Measurements from ENCODE around the gene LIN52.

The LIN52 gene

GRCh38 chr14:74169906-74170305 lies 85.2 kb downstream of the LIN52 start:
- Histone ChIP-seq H3K4me3 (no peak overlapping the region), H3K36me3 (no peaks in the 10 kb centered on the region), H3K9ac (no peak overlapping the region), H3K4me2 (no peak overlapping the region), H3K27me3 (no peaks in the 10 kb centered on the region), H4K20me1 (no peaks in the 10 kb centered on the region), H3K9me3 (no peaks in the 10 kb centered on the region), H3K27ac (no peak overlapping the region), H3K4me1 (no peaks in the 10 kb centered on the region)
- TF ChIP-seq Cebpa-rat (IDR thresholded peaks at IDR 0.05) = no peak

GRCh38 chr14:74176400-74176793 lies 91.6 kb downstream of the LIN52 start:
- no peaks in the 10 kb centered on the region for H4K20me1 ChIP-seq

GRCh38 chr14:74179856-74180255 lies 95.1 kb downstream of the LIN52 start:
- Histone ChIP-seq H3K36me3 (no peaks in the 10 kb centered on the region), H3K4me2 (no peak overlapping the region), H3K9ac (no peak overlapping the region), H4K20me1 (no peaks in the 10 kb centered on the region), H3K4me3 (no peak overlapping the region), H3K4me1 (no peaks in the 10 kb centered on the region), H3K9me3 (no peaks in the 10 kb centered on the region), H3K27me3 (no peaks in the 10 kb centered on the region), H3K27ac (no peak overlapping the region)
- no peak for TF ChIP-seq Cebpa-rat (IDR thresholded peaks at IDR 0.05)

More at GRCh38 chr14:74176400-74176793, 91.6 kb downstream of the LIN52 start:
- H3K4me2 ChIP-seq = no peak overlapping the region
- H3K36me3 ChIP-seq = no peaks in the 10 kb centered on the region
- H3K9me3 ChIP-seq = no peaks in the 10 kb centered on the region
- no peak for TF ChIP-seq Cebpa-rat (IDR thresholded peaks at IDR 0.05)
- no peak overlapping the region for H3K4me3 ChIP-seq
- no peak overlapping the region for H3K27ac ChIP-seq
- no peaks in the 10 kb centered on the region for H3K4me1 ChIP-seq
- H3K27me3 ChIP-seq = no peaks in the 10 kb centered on the region
- H3K9ac ChIP-seq = no peak overlapping the region

- TF ChIP-seq Cebpa-rat (IDR thresholded peaks at IDR 0.05) = no peak
- Histone ChIP-seq H4K20me1 (no peaks in the 10 kb centered on the region), H3K9ac (no peak overlapping the region)
These were observed 106.3 kb downstream of the LIN52 start for GRCh38 chr14:74190927-74191575.

GRCh38 chr14:74194506-74195274 lies 109.9 kb downstream of the LIN52 start:
- no peaks in the 10 kb centered on the region for H4K20me1 ChIP-seq
- H3K4me2 ChIP-seq = no peak overlapping the region
- H3K36me3 ChIP-seq = peaks cover 16% of the 10 kb centered on the region
- H3K27me3 ChIP-seq = no peaks in the 10 kb centered on the region
- H3K4me1 ChIP-seq = no peaks in the 10 kb centered on the region
- TF ChIP-seq Cebpa-rat (IDR thresholded peaks at IDR 0.05) = no peak
- H3K27ac ChIP-seq = no peak overlapping the region
- no peaks in the 10 kb centered on the region for H3K9me3 ChIP-seq
- no peak overlapping the region for H3K9ac ChIP-seq
- no peak overlapping the region for H3K4me3 ChIP-seq

More at GRCh38 chr14:74190927-74191575, 106.3 kb downstream of the LIN52 start:
- no peaks in the 10 kb centered on the region for H3K9me3 ChIP-seq
- H3K27ac ChIP-seq = no peak overlapping the region
- peaks cover 6% of the 10 kb centered on the region; the same call in 1 of the 2 replicates for H3K36me3 ChIP-seq
- no peaks in the 10 kb centered on the region for H3K4me1 ChIP-seq
- no peak overlapping the region for H3K4me2 ChIP-seq
- H3K4me3 ChIP-seq = no peak overlapping the region
- no peaks in the 10 kb centered on the region for H3K27me3 ChIP-seq

GRCh38 chr14:74195623-74196022 lies 110.9 kb downstream of the LIN52 start:
- H3K4me1 ChIP-seq = no peaks in the 10 kb centered on the region
- H4K20me1 ChIP-seq = no peaks in the 10 kb centered on the region
- H3K4me2 ChIP-seq = no peak overlapping the region
- no peaks in the 10 kb centered on the region for H3K9me3 ChIP-seq
- H3K27ac ChIP-seq = no peak overlapping the region
- no peaks in the 10 kb centered on the region for H3K27me3 ChIP-seq
- peaks cover 19% of the 10 kb centered on the region for H3K36me3 ChIP-seq
- H3K9ac ChIP-seq = no peak overlapping the region
- no peak overlapping the region for H3K4me3 ChIP-seq
- no peak for TF ChIP-seq Cebpa-rat (IDR thresholded peaks at IDR 0.05)

- Histone ChIP-seq H3K9ac (no peak overlapping the region), H3K9me3 (no peaks in the 10 kb centered on the region), H3K4me2 (no peak overlapping the region), H3K27me3 (no peaks in the 10 kb centered on the region), H3K4me1 (no peaks in the 10 kb centered on the region), H4K20me1 (no peaks in the 10 kb centered on the region), H3K36me3 (peaks cover 23% of the 10 kb centered on the region), H3K4me3 (no peak overlapping the region), H3K27ac (no peak overlapping the region)
- TF ChIP-seq Cebpa-rat (IDR thresholded peaks at IDR 0.05) = no peak
These were observed 113.9 kb downstream of the LIN52 start for GRCh38 chr14:74198441-74199234.

- H3K27me3 ChIP-seq = no peaks in the 10 kb centered on the region
- H3K9me3 ChIP-seq = no peaks in the 10 kb centered on the region
- no peaks in the 10 kb centered on the region for H4K20me1 ChIP-seq
- peaks cover 23% of the 10 kb centered on the region for H3K36me3 ChIP-seq
- no peak overlapping the region for H3K4me2 ChIP-seq
- no peaks in the 10 kb centered on the region for H3K4me1 ChIP-seq
- no peak overlapping the region for H3K4me3 ChIP-seq
- TF ChIP-seq Cebpa-rat (IDR thresholded peaks at IDR 0.05) = no peak
- H3K27ac ChIP-seq = no peak overlapping the region
- H3K9ac ChIP-seq = no peak overlapping the region
These were observed 117.4 kb downstream of the LIN52 start for GRCh38 chr14:74202113-74202512.

GRCh38 chr14:74203639-74204038 lies 118.9 kb downstream of the LIN52 start:
- Histone ChIP-seq H3K4me2 (no peak overlapping the region), H3K4me1 (no peaks in the 10 kb centered on the region), H3K9me3 (no peaks in the 10 kb centered on the region), H3K27ac (no peak overlapping the region), H3K36me3 (peaks cover 23% of the 10 kb centered on the region), H3K9ac (no peak overlapping the region), H4K20me1 (no peaks in the 10 kb centered on the region), H3K27me3 (no peaks in the 10 kb centered on the region), H3K4me3 (no peak overlapping the region)
- no peak for TF ChIP-seq Cebpa-rat (IDR thresholded peaks at IDR 0.05)

- Histone ChIP-seq H3K4me2 (no peak overlapping the region), H3K27ac (no peak overlapping the region), H4K20me1 (no peaks in the 10 kb centered on the region), H3K4me3 (no peak overlapping the region), H3K4me1 (no peaks in the 10 kb centered on the region), H3K9ac (no peak overlapping the region), H3K9me3 (no peaks in the 10 kb centered on the region), H3K36me3 (peaks cover 14% of the 10 kb centered on the region), H3K27me3 (no peaks in the 10 kb centered on the region)
- TF ChIP-seq Cebpa-rat (IDR thresholded peaks at IDR 0.05) = no peak
These were observed 119.7 kb downstream of the LIN52 start for GRCh38 chr14:74204491-74204890.

All from BLaER1 (cell line).